GM12864 (cell line): Measurements from ENCODE around the gene B4GALNT1.
"Not testable (repeated sequence)": the region's sequence is repeated elsewhere in the genome, so short reads cannot be mapped to it uniquely, and the experiment has no call there.

Experiments
- DNase-seq: peaks from one replicate; pipeline ENCODE4 v3.0.0-alpha.2; 2011; ENCODE audit warnings: low read depth
- H3K4me3 ChIP-seq: 2 replicates; pipeline ENCODE4 v1.5.1; 2011; ENCODE audit warnings: mild to moderate bottlenecking, low read depth, low read length, control low read depth
- CTCF ChIP-seq: IDR thresholded peaks from 2 replicates; pipeline ENCODE4 v1.5.1; 2011; ENCODE audit warnings: low read depth, mild to moderate bottlenecking, moderate library complexity, low read length, control low read depth, inconsistent platforms; ENCODE audit errors: missing control alignments

B4GALNT1 gene

GRCh38 chr12:57592551-57593165, 40.3 kb downstream of the B4GALNT1 start:
- DNase-seq, result no peak
- no peak for TF ChIP-seq CTCF
- H3K4me3 ChIP-seq, result no peak overlapping the region

GRCh38 chr12:57591782-57592325, 41.1 kb downstream of the B4GALNT1 start:
- DNase-seq, result no peak
- peak overlapping the region; percentile 71 for H3K4me3 ChIP-seq
- no peak for TF ChIP-seq CTCF

GRCh38 chr12:57590864-57591781, 41.9 kb downstream of the B4GALNT1 start, which contains the start of gene PIP4K2C:
Gene PIP4K2C, plus strand, starts transcription at chr12:57591192. Its CDS starts 98 bp downstream, at chr12:57591290.
- peak; percentile 60 for DNase-seq
- TF ChIP-seq CTCF, result no peak
- peak within 1 kb of the TSS; percentile 71 for H3K4me3 ChIP-seq

- H3K4me3 ChIP-seq, result peak overlapping the region; percentile 71
- no peak for DNase-seq
- no peak for TF ChIP-seq CTCF
Observed at GRCh38 chr12:57590479-57590863, 42.5 kb downstream of the B4GALNT1 start.

- DNase-seq, H3K4me3 ChIP-seq: not testable (repeated sequence)
Observed at GRCh38 chr12:57588951-57589610, 43.9 kb downstream of the B4GALNT1 start.

- no peak for TF ChIP-seq CTCF
- H3K4me3 ChIP-seq, result no peak overlapping the region
Observed at GRCh38 chr12:57586832-57587429, 46.1 kb downstream of the B4GALNT1 start.

More at GRCh38 chr12:57586832-57587429, 46.1 kb downstream of the B4GALNT1 start:
- DNase-seq, result no peak
